ENCODE measurements around the gene CEP85L. TPM values are rescaled to one million over a fixed set of nuclear protein-coding genes. Genes with fewer than 3 reads are reported as not detected.
A peak's percentile ranks its signal among the peaks of the same experiment; 100 is the strongest.

Gene CEP85L
- total RNA-seq, 1 experiment from 2014 or later: 0.13 TPM

- no peak for DNase-seq (ENCODE audit: low spot score)
Observed at GRCh38 chr6:118546164-118546879, 105.1 kb downstream of the CEP85L start.

GRCh38 chr6:118544105-118544504 is 107.3 kb downstream of the CEP85L start:
- no peak for DNase-seq (ENCODE audit: low spot score)

GRCh38 chr6:118542184-118542952 is 109.0 kb downstream of the CEP85L start:
- no peak for DNase-seq (ENCODE audit: low spot score)

DNA sequence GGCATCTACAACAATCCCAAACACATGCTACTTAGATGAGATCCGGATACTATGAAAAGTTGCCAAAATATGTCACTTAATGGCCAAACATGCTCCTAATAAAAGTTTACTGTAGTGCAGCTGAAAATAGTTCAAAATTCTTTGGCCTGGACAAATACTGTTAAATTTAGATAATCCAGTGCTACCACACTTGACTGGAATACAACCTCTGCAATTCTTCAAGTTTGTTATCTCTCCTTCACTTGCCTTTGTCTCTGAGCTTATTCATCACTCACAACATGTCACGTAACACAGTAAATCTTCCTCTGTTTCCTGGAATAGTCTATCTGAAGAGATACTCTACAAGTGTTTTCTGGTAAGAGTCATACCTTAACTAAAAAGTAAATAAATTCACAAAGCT is 113.8 kb downstream of the CEP85L start:
- no peak for DNase-seq (ENCODE audit: low spot score)

GRCh38 chr6:118536478-118536877 is 114.9 kb downstream of the CEP85L start:
- DNase-seq (ENCODE audit: low spot score): no peak

DNA sequence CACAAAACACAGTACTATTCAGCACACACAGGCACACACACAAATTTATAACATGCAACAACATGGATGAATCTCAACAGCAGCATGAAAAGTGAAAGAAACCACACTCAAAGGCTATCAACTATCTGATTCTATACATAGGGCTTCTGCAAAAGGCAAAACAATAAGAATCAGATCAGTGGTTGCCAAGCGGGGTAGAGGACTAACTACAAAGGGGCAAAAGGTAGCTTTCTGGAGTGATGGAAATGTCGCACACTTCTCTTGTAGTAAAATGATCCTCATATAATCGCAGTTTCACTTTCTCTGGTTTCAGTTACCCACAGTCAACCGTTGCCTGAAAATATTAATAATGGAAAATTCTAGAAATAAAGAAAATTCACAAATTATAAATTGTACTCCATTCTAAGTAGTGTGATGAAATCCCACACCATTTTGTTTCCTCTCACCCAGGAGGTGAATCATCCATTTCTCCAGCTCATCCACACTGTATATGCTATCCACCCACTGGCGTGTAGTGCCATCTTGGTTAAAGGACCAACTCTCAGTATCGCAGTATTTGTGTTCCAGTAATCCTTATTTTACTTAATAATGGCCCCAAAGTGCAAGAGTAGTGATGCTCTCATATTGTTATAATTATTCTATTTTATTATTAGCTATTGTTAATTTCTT is 116.1 kb downstream of the CEP85L start:
- DNase-seq (ENCODE audit: low spot score): no peak

GRCh38 chr6:118530942-118531341 is 120.4 kb downstream of the CEP85L start:
- no peak for DNase-seq (ENCODE audit: low spot score)

- no peak for DNase-seq (ENCODE audit: low spot score)
Observed at GRCh38 chr6:118529756-118530155, 121.6 kb downstream of the CEP85L start.

DNA sequence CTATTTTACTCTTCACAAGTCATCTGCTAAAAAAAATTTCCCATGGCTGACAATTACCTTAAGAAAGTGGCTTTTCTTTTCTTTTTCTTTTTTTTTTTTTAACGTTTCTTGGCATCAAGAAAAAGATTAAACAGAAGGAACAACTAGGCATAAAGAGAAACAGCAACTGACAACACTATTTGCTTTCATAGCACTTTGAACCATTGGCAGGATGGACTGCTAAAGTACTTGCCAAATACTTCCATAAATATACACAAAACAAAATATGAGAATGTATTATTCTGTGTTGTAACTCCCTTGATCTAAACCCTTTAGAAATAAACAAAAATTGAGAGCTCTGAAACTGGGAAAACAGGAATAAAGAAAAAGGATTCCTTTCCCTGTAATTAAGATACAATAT is 123.3 kb downstream of the CEP85L start:
- DNase-seq (ENCODE audit: low spot score): no peak

GRCh38 chr6:118525913-118526780 is 125.2 kb downstream of the CEP85L start:
- DNase-seq (ENCODE audit: low spot score): no peak

GRCh38 chr6:118524686-118525085 is 126.7 kb downstream of the CEP85L start:
- no peak for DNase-seq (ENCODE audit: low spot score)

GRCh38 chr6:118523216-118523615 is 128.2 kb downstream of the CEP85L start:
- no peak for DNase-seq (ENCODE audit: low spot score)

DNA sequence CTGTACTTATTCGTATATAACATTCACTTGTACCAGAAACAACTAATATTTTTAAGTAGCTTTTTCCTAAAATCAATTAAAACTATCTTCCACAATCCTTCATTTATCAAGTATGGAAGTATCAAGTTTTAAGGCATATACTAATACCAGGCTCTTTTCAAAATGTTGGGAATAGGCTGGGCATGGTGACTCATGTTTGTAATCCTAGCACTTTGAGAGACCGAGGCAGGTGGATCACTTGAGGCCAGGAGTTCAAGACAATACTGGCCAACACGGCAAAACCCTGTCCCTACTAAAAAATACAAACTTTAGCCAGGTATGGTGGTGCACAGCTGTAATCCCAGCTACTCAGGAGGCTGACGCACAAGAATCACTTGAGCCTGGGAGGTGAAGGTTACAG is 129.0 kb downstream of the CEP85L start:
- DNase-seq (ENCODE audit: low spot score): no peak

DNA sequence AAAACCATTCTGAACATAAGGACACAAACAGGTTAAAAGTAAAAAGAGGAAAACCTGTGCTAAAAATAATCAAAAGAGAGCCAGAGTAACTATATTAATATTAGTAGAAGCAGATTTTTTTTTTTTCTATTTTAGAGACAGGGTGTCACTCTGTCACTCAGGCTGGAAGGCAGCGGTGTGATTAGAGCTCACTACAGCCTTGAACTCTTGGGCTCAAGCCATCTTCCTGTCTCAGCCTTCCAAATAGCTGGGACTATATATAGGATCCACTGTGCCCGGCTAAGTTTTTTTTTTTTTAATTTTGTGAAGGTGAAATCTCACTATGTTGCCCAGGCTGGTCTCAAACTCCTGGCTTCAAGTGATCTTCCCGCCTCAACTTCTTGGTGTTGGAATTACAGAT is 136.7 kb downstream of the CEP85L start:
- DNase-seq (ENCODE audit: low spot score): no peak

DNA sequence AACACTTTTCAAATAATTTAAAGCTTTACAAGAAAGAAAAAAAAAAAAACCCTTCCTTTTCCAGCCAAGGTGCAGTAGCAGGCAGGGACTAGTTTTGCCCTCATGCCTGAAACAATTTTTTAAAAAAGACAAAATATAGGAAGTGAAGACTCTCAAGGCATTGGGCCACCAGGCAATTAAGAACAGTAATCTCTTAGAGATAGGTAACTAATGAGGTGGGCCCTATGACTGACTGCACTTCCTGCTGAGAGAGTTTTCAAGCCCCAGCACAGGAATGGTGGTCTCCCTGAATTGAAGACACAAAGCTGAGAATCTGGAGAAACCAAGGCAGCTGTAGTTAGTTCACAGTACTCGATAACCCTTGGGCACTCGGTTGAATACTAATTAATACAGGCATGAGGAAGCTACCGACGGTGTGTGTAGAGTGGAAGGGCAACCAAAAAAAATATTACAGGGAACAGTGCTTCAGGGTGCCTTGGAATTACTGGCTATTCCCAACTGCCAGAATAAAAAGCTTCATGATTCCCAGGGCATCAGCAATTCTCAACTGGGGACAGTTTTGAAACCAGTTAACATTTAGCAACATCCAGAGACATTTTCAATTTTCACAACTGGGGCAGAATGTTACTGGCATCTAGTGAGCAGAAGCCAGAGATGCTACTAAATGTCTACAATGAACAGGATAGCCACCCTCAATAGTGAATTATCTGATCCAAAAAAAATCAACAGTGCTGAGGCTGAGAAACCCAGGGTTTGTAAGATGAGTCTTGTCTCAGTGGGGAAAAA is 139.3 kb downstream of the CEP85L start:
- DNase-seq (ENCODE audit: low spot score): no peak

DNA sequence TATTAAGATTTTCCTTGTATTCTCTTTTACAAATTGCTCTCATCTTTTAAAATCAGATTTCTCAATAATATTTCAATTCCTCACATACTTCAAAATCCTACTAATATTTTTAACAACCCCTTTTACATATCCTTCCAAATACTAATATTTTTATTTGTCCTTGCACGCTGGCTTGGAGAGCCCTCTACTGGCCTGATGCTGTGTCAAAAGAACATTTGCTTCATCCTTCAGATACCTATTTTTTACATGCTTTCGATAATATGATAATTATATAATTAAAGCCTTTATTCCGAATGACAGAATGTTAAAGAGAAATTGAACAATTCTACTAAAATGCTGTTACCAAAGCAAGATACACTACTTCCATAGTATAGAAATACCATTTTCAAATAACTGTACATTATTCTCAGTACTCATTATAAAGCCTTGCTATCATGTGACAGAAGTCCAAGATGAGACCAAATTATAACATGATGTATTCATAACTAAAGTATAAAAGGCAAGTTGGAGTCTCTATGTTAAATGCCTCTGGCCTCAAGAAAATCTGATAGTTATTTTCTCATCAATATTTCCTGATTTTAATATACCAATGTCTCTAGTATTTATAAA is 142.3 kb downstream of the CEP85L start:
- DNase-seq (ENCODE audit: low spot score): peak; percentile 39

DNA sequence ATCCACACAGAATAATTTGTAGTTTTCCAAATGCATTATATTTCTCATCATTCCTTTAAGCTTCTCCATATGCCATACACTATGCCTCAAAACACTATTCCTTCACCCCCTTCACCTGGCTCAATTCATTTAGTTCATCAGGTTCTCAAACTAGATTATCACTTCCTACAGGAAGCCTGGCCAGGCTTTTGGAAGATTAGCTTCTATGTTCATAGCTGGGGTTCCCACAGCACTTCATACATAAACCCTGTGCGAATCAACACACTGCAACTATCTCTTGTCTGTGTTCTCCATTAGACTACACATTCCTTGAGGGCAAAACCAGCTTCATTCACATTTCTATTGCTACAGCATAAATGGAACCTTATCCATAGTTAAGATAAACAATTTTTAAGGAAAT is 143.8 kb downstream of the CEP85L start:
- no peak for DNase-seq (ENCODE audit: low spot score)

- DNase-seq (ENCODE audit: low spot score): no peak
Observed at GRCh38 chr6:118506071-118506638, 145.2 kb downstream of the CEP85L start.

DNA sequence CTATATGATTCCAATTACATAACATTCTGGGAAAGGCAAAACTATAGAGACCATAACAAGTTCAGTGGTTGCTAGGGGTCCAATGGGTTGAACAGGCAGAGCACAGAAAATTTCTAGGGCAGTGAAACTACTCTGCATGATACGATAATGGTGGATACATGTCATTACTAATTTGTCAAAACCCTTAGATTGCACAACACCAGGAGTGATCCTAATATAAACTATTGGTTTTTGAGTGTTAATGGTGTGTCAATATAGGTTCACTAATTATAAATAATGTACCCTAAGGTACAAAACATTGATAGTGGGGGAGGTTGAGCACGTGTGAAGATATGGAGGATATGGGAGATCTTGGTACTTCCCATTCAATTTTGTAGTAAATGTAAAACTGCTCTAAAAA is 145.7 kb downstream of the CEP85L start:
- no peak for DNase-seq (ENCODE audit: low spot score)

DNA sequence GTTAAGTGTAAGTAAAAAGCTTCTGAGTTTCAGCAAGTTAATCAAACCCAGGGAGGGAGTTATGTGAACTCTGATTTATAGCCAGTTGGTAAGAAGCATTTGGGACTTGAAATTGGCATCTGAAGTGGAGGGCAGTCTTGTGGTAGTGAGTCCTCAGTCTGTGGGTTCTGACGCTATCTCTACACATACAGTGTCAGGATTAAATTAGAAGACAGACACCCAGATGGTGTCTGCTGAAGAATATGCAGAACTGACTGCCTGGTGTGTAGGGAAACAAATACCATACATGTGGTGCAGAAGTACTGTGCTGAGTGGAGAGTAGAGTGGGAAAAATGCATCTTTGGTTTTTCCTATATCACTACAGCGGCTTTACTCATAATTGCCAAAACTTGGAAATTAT is 146.8 kb downstream of the CEP85L start:
- no peak for DNase-seq (ENCODE audit: low spot score)

All from HT-29 (cell line).